Measurements from ENCODE around the gene TMEM131.
"Not testable (repeated sequence)": the region's sequence is repeated elsewhere in the genome, so short reads cannot be mapped to it uniquely, and the experiment has no call there.

Gene TMEM131

DNA sequence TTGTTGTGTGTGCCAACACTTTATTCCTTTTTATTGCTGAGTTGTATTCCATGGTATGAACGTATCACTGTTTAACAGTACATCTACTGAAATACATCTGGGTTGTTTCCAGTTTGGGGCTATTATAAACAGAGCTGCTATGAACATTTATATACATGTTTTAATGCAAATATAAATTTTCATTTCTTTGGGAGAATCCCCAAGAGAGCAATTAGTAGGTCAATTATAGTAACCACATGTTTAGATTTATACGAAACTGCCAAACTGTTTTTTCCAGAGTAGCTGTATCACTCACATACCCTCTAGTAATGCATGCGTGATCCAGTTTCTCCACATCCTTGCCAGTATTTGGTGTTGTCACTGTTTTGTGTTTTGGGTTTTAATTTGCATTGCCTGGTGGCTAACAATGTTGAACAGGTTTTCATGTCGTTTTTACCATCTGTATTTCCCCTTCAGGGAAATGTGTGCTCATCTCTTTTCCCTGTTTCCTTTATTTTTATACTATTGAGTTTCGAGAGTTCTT lies 81.0 kb downstream of the TMEM131 start:
- no peak for DNase-seq (ENCODE audit: extremely low read depth in 1 of 2, low read depth in 1 of 2)

DNA sequence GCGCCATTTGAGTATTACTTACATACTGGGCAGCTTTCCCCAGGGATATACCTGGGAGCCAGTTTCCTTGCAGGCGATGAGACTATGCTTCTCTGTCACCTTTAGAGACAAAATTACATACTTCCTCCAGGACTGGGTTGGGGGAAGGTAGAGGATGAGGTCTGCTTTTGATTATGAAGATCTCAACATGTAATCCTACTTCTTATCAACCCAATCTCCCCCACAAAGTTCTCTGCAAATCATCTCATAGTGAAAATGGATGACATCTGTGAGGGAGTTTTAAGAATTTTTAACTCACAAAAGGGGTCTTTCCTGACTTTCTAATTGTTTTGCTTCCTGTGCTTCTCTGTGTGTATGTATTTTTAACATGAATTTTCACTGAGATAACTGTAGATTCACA lies 81.9 kb downstream of the TMEM131 start:
- no peak for DNase-seq (ENCODE audit: extremely low read depth in 1 of 2, low read depth in 1 of 2)

DNA sequence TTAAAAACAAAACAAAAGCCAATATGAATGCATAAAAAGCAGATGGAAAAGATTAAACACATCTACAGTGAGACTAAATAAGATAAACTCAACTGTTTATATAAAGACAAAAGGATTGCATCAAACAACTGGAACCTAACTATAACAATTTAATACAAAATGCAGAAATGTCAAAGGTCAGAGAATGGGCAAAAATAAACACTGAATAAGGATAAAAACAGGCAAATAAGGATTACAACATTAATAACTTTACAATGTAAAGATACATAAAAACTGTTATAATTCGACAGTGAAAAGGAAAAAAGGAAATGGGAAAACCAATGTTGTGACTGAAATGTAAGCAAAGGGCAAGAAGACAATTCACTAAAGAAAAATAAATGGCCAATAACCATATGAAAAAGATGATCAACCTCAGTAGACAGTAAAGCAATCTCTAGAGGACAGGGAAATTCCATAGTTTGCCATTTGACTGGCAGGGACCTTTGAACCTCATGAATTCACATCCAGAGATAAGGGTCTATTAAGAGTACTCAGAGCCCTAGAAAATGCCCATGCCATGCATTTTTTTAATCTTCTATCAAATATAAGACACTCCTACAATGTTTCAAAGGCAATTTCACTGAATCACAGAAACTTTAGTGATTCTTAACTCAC lies 83.7 kb downstream of the TMEM131 start:
- DNase-seq (ENCODE audit: extremely low read depth in 1 of 2, low read depth in 1 of 2), result no peak

DNA sequence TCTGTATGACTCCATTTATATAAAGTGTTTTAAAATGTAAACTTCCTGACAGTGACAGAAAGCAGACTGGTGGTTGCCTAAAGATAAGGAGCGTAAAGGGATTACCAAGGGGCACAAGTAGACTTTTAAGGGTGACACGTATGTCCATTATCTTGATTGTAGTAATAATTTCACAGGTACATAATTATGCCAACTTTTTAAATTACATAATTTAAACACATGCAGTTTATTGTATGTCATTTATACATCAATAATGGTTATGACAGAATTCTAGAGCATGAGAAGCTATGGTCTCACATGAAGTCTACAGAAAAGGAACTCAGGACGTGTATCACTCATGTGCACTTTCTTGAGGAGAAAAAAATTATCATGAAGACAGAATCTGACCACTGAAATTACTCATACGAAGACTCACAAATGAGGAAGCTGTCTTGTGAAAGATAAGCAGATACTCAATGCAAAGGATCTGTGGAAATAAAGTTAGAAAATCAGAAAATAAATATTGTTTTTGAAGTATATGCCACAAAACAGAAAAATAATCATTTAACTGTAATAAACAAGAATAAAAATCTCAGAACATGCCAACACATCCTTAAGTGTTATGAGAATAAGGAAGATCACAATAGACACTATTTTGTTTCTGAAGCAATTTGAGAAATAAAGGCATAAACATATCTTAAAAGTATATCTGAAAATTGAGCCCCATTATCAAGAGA lies 84.4 kb downstream of the TMEM131 start:
- no peak for DNase-seq (ENCODE audit: extremely low read depth in 1 of 2, low read depth in 1 of 2)

DNA sequence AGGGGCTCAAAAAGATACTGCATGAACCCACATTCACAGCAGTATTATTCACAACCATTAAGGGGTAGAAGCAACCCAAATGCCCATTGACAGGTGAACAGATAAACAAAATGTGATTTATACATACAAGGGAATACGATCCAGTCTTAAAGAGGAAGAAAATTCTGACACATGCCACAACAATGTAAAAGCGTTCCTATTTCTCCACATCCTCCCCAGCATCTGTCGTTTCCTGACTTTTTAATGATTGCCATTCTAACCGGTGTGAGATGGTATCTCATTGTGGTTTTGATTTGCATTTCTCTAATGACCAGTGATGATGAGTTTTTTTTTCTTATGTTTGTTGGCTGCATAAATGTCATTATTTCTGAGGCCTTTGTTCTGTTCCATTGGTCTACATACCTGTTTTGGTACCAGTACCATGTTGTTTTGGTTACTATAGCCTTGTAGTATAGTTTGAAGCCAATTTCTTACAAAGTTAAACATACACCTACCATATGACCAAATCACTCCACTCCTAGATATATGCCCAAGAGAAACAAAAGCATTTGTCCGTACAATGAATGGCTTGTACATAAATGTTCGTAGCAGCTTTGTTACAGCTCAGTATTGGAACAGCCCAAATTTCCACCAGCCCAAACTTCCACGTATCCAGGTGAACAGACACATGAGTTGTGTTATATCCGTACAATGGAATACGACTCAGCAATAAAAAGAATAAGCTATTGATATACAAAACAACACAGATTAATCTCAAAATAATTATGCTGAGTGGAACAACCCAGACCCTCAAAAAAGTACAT lies 85.1 kb downstream of the TMEM131 start:
- DNase-seq (ENCODE audit: extremely low read depth in 1 of 2, low read depth in 1 of 2), result no peak

DNA sequence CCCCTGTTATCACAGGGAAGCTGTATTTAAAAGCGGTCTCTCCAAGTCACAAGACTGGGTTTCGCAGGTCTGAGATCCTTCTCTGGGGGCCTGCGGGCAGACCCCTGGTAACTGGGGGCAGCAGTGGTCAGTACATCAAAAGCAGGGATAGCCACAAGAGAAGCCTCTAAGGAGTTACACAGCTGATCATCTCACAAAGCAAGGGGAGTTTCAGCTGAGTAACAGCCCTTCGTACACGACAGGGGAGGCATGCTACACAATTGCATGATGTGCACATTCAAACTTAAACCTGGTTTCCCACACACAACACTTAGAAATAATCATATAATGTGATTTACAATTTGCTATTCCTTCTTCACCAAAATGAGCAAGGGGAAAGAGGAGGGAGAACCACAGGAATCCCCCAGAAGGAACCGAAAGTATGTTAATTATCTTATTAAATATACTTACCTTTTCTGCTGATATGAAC lies 87.5 kb downstream of the TMEM131 start:
- no peak for DNase-seq (ENCODE audit: extremely low read depth in 1 of 2, low read depth in 1 of 2)

DNA sequence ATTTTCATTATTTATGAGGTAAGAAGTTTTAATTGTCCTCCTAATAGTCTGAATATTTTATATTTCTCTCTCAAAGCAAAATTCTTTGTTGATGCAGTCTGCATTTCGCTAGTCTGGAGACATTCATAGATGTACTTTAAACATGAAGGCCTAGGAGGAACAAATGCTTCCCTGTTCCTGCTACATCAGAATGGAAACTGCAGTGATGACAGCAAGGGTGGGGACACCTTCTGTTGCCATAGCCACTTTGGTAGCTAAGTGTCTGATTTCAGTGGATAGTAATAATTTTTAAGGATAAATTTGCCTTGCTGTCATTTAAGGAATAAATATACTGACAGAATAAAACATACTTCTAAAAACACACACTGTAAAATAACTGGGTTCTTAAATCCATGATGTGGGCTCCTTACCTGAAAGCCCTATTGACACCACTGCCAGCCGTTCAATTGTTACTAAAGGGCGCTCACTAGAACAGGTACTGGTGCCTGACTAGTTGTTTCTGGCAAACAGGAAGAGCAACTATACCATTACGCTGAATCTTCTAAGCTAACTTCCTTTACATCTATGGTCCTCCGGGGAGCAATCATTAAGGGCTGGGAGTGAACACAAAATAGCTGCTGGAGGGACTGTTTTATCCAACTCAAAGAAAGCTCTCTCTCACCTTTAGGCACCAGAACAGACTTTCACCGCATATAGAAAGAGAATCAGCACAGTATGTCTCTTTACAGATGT lies 88.2 kb downstream of the TMEM131 start:
- DNase-seq (ENCODE audit: extremely low read depth in 1 of 2, low read depth in 1 of 2), result no peak

DNA sequence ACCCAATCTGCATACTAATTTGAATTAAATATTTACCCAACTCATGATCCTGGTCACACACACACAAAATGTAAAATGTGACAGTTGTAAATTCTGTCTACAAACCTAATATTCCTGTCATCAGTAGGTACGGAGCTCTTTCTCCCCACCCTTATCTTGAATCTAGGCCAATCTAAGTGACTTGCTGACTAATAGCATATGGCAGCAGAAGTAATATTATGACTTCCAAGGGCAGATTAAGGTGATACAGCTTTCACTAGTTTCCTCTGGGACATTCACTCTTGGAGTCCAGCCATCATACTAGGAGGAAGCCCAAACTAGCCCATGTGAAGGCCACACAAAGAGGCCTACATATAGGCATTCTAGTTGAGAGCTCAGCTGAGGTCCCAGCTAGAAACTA lies 89.4 kb downstream of the TMEM131 start:
- DNase-seq (ENCODE audit: extremely low read depth in 1 of 2, low read depth in 1 of 2), result no peak

DNA sequence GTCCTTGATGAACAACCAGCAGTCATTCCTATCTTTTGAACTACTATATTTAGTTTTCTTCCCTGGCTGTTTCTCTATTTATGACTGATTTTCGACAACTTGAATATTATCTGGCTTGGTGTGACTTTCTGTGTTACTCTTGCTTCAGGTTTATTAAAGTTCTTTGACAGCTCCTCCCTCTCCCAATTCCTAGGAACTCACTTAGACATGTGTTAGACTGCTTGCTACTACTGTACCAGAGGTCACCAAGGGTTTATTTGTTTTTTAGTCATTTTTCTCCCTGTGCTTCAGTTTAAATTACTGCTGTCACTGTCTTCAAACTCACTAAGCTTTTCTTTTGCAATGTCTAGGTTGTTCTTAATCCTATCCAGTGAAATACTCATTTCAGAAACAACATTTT lies 90.5 kb downstream of the TMEM131 start:
- DNase-seq (ENCODE audit: extremely low read depth in 1 of 2, low read depth in 1 of 2), result no peak

DNA sequence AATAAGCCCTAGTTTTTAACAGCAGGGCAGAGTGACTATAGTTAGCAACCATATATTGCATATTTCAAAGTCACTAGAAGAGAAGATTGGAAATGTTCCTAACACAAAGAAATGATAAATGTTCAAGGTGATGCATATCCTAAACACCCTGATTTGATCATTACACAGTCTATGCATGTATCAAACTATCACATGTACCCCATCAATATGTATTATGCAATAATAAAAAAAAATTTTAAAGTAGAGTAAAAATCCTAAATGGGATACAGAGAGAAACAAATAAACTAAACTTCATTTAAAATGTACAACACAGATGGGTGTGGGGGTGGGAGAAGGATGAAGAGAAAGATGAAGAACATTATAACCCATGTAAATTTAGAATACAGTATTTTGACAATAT lies 93.9 kb downstream of the TMEM131 start:
- no peak for DNase-seq (ENCODE audit: extremely low read depth in 1 of 2, low read depth in 1 of 2)

DNA sequence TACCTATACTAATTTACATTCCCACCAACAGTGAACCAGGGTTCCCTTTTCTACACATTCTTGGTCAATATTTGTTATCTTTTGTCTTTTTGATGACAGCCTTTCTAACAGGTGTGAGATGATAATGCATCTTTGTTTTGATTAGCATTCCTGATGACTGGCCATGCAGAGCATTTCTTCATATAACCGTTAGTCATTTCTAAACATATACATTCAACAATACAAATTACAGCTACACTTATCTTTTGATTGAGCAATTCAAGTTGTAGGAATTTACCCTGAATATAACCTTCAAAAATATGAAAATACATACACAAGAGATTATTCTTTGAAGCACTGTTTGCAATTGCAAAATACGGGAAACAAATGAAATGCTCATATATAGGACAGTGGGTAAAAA lies 94.9 kb downstream of the TMEM131 start:
- no peak for DNase-seq (ENCODE audit: extremely low read depth in 1 of 2, low read depth in 1 of 2)

DNA sequence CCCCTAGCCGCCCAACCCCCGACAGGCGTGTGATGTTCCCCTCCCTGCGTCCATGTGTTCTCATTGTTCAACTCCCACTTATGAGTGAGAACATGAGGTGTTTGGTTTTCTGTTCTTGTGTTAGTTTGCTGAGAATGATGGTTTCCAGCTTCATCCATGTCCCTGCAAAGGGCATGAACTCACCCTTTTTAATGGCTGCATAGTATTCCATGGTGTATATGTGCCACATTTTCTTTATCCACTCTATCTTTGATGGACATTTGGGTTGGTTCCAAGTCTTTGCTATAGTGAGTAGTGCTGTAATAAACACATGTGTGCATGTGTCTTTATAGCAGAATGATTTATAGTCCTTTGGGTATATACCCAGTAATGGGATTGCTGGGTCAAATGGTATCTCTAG lies 102.7 kb downstream of the TMEM131 start:
- DNase-seq (ENCODE audit: extremely low read depth in 1 of 2, low read depth in 1 of 2), result not testable (repeated sequence)

DNA sequence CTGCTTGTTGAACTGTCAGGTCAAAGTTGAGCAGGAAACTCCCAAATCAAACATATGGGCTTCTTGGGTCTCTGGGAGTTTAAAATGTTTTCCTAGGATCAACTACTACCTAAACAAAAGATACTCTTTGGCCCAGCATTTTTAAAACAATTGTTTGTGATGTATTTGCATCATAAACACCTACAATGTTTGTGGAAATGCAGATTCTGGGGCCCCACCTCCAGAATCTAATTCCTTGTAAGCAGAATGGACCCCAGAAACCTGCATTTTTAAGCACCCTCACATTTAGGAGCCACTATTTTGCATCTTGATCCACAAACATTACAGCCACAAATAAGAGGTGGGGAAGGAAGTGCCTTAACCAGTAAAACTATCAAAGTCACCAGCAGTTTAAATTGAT lies 104.1 kb downstream of the TMEM131 start:
- DNase-seq (ENCODE audit: extremely low read depth in 1 of 2, low read depth in 1 of 2), result no peak

DNA sequence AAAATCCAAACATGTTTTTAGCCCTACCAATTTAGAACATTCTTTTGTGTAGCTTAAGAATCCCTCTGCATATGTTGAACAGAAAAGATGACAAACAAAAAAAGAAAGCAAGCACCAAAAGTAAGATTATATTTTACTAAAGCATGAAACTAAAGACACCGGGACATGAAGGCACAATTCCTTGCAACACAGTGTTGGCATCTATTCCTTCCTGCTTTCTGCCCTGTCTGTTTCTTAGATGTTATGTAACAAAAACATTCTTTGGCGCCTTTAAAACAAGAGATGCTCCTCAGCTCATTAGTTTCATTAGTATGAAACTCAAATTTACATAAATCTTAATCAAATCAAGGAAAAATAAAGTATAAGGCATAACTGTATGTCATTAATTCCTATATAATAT lies 106.6 kb downstream of the TMEM131 start:
- no peak for DNase-seq (ENCODE audit: extremely low read depth in 1 of 2, low read depth in 1 of 2)

DNA sequence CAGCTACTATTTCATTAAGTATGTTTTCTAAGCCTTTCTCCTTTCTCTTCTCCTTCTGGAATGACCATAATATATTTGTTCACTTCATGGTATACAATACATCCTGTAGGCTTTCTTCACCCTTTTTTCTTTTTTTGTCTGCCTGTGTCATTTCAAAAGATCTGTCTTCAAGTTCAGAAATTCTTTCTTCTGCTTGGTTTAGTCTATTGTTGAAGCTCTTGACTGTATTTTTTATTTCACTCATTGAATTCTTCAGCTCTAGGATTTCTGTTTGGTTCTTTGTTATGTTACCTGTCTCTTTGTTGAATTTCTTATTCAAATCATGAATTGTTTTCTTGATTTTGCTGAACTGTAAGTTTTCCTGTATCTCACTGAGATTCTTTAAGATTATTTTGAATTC lies 109.9 kb downstream of the TMEM131 start:
- DNase-seq (ENCODE audit: extremely low read depth in 1 of 2, low read depth in 1 of 2), result no peak

DNA sequence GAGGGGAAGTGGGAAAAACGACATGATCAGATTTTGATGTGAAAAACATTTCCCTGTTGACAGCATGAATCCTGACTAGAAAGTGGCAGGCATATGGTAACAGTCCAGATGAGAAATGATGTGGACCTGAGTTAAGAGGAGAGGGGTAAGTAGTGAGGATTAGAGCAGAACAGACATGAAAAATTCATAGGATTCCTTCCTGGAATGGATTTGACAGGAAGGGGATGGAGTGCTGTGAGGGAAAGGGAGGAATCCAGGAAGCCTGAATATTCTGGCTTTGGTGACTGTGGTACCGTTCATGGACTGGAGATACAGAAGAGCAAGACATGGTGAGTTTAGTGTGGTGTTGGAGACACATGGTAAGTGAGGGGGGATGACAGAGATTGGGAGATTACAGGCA lies 115.4 kb downstream of the TMEM131 start:
- DNase-seq (ENCODE audit: extremely low read depth in 1 of 2, low read depth in 1 of 2), result no peak

DNA sequence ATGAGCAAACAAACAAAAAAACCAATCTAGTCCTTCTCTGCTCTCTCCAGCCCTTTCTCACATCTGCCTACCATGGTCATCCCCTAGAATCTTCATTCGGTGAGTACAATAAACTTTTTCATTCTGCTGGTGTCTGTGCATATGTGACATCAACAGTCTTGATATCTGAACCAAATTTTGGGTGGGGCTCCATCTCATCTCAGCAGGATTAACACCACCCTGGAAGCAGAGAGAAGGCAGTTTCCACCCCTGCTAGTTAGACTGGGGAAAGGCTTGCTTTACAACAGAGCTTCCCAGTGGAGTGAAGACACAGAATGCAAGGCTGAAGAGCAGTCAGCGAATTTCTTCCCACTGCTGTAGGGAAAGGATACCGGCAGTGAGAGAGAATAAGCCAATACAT lies 116.9 kb downstream of the TMEM131 start:
- no peak for DNase-seq (ENCODE audit: extremely low read depth in 1 of 2, low read depth in 1 of 2)

DNA sequence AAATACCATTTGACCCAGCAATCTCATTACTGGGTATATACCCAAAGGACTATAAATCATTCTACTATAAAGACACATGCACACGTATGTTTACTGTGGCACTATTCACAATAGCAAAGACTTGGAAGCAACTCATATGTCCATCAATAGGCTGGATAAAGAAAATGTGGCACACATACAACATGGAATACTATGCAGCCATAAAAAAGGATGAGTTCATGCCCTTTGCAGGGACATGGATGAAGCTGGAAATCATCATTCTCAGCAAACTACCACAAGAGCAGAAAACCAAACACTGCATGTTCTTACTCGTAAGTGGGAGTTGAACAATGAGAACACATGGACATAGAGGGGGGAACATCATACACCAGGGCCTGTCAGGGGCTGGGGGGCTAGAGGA lies 117.4 kb downstream of the TMEM131 start:
- DNase-seq (ENCODE audit: extremely low read depth in 1 of 2, low read depth in 1 of 2), result not testable (repeated sequence)

DNA sequence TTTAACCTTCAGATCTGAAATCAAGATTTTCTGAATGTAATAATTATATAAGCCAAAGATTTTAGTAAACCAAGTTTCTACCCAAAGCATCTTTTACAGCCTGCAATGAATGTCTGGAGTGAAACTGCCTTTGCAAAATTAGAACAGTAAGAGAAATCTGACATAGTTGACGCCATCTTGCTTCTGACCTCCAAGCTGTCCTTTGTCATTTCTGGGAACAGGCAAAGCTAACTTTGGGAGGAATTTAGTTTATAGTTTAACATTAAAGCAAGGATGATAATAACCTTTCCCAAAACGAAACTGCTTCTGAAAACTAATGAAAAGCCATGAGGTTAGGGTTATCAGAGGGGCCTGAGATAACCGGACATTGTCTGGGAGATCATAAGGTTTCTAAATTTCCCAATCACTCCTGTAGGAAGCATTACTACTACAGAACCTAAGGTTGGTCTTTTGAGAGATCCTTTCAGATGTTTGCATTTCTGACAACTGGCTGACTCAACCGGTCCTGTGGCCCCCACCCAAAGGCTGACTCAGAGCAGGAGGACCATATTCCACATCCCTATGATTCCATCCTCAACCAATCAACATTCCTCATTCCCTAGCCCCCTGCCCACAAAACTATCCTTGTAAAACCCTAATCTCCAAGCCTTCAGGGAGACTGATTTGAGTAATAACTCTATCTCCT lies 124.5 kb downstream of the TMEM131 start:
- no peak for DNase-seq (ENCODE audit: extremely low read depth in 1 of 2, low read depth in 1 of 2)

DNA sequence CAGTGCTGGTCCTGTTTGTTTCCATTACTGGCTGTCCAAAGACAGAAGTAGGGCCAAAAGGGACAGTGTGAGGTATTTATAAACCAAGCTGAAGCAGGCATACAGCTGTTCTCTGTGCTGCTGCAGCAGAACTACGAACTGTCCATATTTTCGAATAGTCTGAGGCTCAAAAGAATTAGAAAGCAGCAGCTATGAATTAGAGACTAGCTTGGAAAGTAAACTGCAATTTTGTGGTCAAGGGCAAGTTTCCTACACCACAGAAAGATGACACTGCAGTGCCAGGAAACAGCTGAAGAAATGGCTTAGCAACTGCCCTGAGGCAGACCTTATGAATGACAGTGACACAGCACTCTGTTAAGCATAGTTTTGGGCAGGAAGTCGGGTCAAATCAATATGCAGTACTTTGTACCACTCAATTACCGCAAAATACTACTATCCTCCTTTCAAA lies 125.3 kb downstream of the TMEM131 start:
- peak; percentile 9 to 57 for DNase-seq (ENCODE audit: extremely low read depth in 1 of 2, low read depth in 1 of 2)

All from stimulated activated CD8-positive, alpha-beta memory T cell treated with anti-CD3 and anti-CD28 coated beads, Interleukin-7, amount 100 ng/mL, for 48 hours (primary cell).